ENCODE measurements around the gene BABAM2.

Gene BABAM2

GRCh38 chr2:28271231-28271918 is 380.8 kb downstream of the BABAM2 start:
- no peak for DNase-seq (ENCODE audit: low read depth in 1 of 2, low spot score in 1 of 2)

- DNase-seq (ENCODE audit: low read depth in 1 of 2, low spot score in 1 of 2), result no peak
Measured at GRCh38 chr2:28271919-28272250, 381.4 kb downstream of the BABAM2 start.

GRCh38 chr2:28273751-28274150 is 383.2 kb downstream of the BABAM2 start:
- no peak for DNase-seq (ENCODE audit: low read depth in 1 of 2, low spot score in 1 of 2)

- no peak for DNase-seq (ENCODE audit: low read depth in 1 of 2, low spot score in 1 of 2)
Measured at GRCh38 chr2:28274911-28275685, 384.6 kb downstream of the BABAM2 start.

GRCh38 chr2:28276076-28276618 is 385.6 kb downstream of the BABAM2 start:
- DNase-seq (ENCODE audit: low read depth in 1 of 2, low spot score in 1 of 2), result peak in 1 of 2 donors; percentile 30

- no peak for DNase-seq (ENCODE audit: low read depth in 1 of 2, low spot score in 1 of 2)
Measured at GRCh38 chr2:28276807-28277206, 386.3 kb downstream of the BABAM2 start.

- no peak for DNase-seq (ENCODE audit: low read depth in 1 of 2, low spot score in 1 of 2)
Measured at GRCh38 chr2:28277466-28277865, 386.9 kb downstream of the BABAM2 start.

- DNase-seq (ENCODE audit: low read depth in 1 of 2, low spot score in 1 of 2), result no peak
Measured at GRCh38 chr2:28279371-28279770, 388.8 kb downstream of the BABAM2 start.

- no peak for DNase-seq (ENCODE audit: low read depth in 1 of 2, low spot score in 1 of 2)
Measured at GRCh38 chr2:28280619-28281018, 390.1 kb downstream of the BABAM2 start.

- DNase-seq (ENCODE audit: low read depth in 1 of 2, low spot score in 1 of 2), result no peak
Measured at GRCh38 chr2:28281739-28282138, 391.2 kb downstream of the BABAM2 start.

- DNase-seq (ENCODE audit: low read depth in 1 of 2, low spot score in 1 of 2), result no peak
Measured at GRCh38 chr2:28282248-28282647, 391.7 kb downstream of the BABAM2 start.

- no peak for DNase-seq (ENCODE audit: low read depth in 1 of 2, low spot score in 1 of 2)
Measured at GRCh38 chr2:28282861-28283646, 392.5 kb downstream of the BABAM2 start.

GRCh38 chr2:28283861-28284260 is 393.3 kb downstream of the BABAM2 start:
- DNase-seq (ENCODE audit: low read depth in 1 of 2, low spot score in 1 of 2), result no peak

- DNase-seq (ENCODE audit: low read depth in 1 of 2, low spot score in 1 of 2), result no peak
Measured at GRCh38 chr2:28286678-28287077, 396.1 kb downstream of the BABAM2 start.

GRCh38 chr2:28287256-28287915 is 396.9 kb downstream of the BABAM2 start:
- DNase-seq (ENCODE audit: low read depth in 1 of 2, low spot score in 1 of 2), result no peak

- DNase-seq (ENCODE audit: low read depth in 1 of 2, low spot score in 1 of 2), result no peak
Measured at GRCh38 chr2:28288620-28289019, 398.1 kb downstream of the BABAM2 start.

GRCh38 chr2:28291811-28292440 is 401.4 kb downstream of the BABAM2 start:
- DNase-seq (ENCODE audit: low read depth in 1 of 2, low spot score in 1 of 2), result no peak

GRCh38 chr2:28292491-28292890 is 402.0 kb downstream of the BABAM2 start:
- DNase-seq (ENCODE audit: low read depth in 1 of 2, low spot score in 1 of 2), result no peak

- DNase-seq (ENCODE audit: low read depth in 1 of 2, low spot score in 1 of 2), result no peak
Measured at GRCh38 chr2:28293416-28293815, 402.9 kb downstream of the BABAM2 start.

- no peak for DNase-seq (ENCODE audit: low read depth in 1 of 2, low spot score in 1 of 2)
Measured at GRCh38 chr2:28294451-28294850, 403.9 kb downstream of the BABAM2 start.

- no peak for DNase-seq (ENCODE audit: low read depth in 1 of 2, low spot score in 1 of 2)
Measured at GRCh38 chr2:28296243-28296642, 405.7 kb downstream of the BABAM2 start.
